HL-60 (cell line): ENCODE data around the gene PRKAG2.

ENCODE experiments used
- DNase-seq, 2 experiments: peaks; one replicate each; pipeline ENCODE4 v3.0.0-alpha.2; 2010 to 2020; ENCODE audit warnings: low read depth in 1 of 2, low spot score in 1 of 2
- H3K27ac ChIP-seq: fragments of 250-450 bp; sonication (Bioruptor Pico); replicated peaks from 2 replicates; pipeline ENCODE4 v1.5.1; 2020; ENCODE audit warnings: mild to moderate bottlenecking, moderate library complexity
- H3K27me3 ChIP-seq: fragments of 250-450 bp; sonication (Bioruptor Pico); 2 replicates; pipeline ENCODE4 v1.5.1; 2021; ENCODE audit warnings: mild to moderate bottlenecking, moderate library complexity; ENCODE audit not compliant: insufficient read depth, poor library complexity, severe bottlenecking
- H3K4me3 ChIP-seq: replicated peaks from 2 replicates; pipeline ENCODE4 v1.5.1; 2011; ENCODE audit warnings: mild to moderate bottlenecking, control low read depth, low read length; ENCODE audit not compliant: insufficient read depth
- GABPA ChIP-seq: IDR thresholded peaks from 2 replicates; pipeline ENCODE4 v1.6.1; 2012; ENCODE audit warnings: low read depth
- POLR2AphosphoS5 ChIP-seq: IDR thresholded peaks from 2 replicates; pipeline ENCODE4 v1.6.1; 2012; ENCODE audit warnings: low read depth
- SPI1 ChIP-seq: IDR thresholded peaks from 2 replicates; pipeline ENCODE4 v1.6.1; 2012; ENCODE audit warnings: low read depth, mild to moderate bottlenecking, borderline replicate concordance
- TF ChIP-seq, protein P1 (sequence below): IDR thresholded peaks from one replicate; pipeline ENCODE4 v1.5.1; 2011; ENCODE audit warnings: low read length, control low read depth, inconsistent platforms; ENCODE audit not compliant: insufficient read depth
- TF ChIP-seq, protein P2 (sequence below): IDR thresholded peaks from 2 replicates; pipeline ENCODE4 v1.6.1; 2012; ENCODE audit warnings: low read depth; ENCODE audit not compliant: insufficient replicate concordance

The PRKAG2 gene

DNA sequence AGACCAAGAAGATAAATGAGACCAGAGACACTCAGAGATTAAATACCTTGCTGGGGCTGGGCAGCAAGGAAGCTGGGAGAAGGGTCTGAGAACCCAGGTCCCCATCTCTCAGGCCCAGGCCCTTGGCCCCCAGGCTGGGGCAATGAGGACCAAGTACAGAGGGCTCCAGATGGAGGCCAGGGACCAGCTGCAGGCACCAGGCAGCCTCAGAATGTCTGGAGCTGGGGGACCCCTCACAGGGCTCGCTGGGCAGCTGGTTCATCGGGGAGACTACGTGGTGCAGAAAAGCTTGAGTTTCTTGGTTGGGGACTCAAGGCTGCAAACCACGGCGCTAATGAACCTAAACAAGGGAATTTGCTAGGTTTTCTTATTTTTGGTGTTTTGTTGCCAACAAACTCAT lies 75.6 kb downstream of the PRKAG2 start:
- Histone ChIP-seq H3K27me3 (no peaks in the 10 kb centered on the region), H3K27ac (no peak overlapping the region), H3K4me3 (no peak overlapping the region)
- no peak for TF ChIP-seq POLR2AphosphoS5
- TF ChIP-seq, protein P1, sequence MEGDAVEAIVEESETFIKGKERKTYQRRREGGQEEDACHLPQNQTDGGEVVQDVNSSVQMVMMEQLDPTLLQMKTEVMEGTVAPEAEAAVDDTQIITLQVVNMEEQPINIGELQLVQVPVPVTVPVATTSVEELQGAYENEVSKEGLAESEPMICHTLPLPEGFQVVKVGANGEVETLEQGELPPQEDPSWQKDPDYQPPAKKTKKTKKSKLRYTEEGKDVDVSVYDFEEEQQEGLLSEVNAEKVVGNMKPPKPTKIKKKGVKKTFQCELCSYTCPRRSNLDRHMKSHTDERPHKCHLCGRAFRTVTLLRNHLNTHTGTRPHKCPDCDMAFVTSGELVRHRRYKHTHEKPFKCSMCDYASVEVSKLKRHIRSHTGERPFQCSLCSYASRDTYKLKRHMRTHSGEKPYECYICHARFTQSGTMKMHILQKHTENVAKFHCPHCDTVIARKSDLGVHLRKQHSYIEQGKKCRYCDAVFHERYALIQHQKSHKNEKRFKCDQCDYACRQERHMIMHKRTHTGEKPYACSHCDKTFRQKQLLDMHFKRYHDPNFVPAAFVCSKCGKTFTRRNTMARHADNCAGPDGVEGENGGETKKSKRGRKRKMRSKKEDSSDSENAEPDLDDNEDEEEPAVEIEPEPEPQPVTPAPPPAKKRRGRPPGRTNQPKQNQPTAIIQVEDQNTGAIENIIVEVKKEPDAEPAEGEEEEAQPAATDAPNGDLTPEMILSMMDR = no peak
- no peak for TF ChIP-seq SPI1
- TF ChIP-seq, protein P2, sequence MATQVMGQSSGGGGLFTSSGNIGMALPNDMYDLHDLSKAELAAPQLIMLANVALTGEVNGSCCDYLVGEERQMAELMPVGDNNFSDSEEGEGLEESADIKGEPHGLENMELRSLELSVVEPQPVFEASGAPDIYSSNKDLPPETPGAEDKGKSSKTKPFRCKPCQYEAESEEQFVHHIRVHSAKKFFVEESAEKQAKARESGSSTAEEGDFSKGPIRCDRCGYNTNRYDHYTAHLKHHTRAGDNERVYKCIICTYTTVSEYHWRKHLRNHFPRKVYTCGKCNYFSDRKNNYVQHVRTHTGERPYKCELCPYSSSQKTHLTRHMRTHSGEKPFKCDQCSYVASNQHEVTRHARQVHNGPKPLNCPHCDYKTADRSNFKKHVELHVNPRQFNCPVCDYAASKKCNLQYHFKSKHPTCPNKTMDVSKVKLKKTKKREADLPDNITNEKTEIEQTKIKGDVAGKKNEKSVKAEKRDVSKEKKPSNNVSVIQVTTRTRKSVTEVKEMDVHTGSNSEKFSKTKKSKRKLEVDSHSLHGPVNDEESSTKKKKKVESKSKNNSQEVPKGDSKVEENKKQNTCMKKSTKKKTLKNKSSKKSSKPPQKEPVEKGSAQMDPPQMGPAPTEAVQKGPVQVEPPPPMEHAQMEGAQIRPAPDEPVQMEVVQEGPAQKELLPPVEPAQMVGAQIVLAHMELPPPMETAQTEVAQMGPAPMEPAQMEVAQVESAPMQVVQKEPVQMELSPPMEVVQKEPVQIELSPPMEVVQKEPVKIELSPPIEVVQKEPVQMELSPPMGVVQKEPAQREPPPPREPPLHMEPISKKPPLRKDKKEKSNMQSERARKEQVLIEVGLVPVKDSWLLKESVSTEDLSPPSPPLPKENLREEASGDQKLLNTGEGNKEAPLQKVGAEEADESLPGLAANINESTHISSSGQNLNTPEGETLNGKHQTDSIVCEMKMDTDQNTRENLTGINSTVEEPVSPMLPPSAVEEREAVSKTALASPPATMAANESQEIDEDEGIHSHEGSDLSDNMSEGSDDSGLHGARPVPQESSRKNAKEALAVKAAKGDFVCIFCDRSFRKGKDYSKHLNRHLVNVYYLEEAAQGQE = no peak
- no peak for TF ChIP-seq GABPA
- DNase-seq = no peak

DNA sequence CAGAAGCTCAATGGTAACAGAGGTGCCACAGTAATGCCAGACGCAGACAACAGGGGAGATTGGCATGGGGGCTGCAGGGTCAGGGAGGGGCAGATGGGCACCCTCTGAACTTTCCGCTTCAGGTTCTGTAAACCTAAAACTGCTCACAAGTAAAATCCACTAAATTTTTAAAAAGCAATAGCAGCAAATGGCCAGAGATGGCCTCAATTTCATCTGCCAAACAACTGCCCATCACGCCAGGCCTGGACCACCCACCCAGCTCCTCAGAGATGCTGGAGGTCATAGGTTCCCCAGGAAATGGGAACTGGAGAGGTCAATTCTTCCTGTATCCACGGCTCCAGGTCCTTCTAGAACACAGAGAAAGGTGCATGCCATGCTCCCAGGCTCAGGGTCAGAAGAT lies 76.1 kb downstream of the PRKAG2 start:
- Histone ChIP-seq H3K27me3 (no peaks in the 10 kb centered on the region), H3K4me3 (no peak overlapping the region), H3K27ac (no peak overlapping the region)
- TF ChIP-seq GABPA (no peak), SPI1 (no peak), POLR2AphosphoS5 (no peak)
- TF ChIP-seq, protein P1 = no peak
- TF ChIP-seq, protein P2 = no peak
- no peak for DNase-seq

DNA sequence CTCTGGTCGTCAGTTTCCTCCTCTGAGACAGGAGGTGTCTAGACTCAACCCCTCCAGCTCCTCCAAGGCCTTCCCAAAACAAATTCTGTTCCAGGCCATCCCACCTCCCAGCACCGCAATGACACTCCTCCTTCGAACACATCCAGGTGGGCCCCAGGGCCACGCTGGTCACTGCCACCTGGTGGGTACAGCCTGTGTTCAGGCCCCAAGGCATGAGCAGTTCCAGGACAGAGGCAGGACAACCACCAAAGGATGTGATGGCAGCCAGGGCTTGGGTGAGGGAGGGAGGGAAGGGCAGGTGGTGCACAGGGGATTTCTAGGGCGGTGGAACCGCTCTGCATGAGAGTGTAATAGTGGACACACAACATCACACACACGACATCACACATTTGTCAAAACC lies 76.5 kb downstream of the PRKAG2 start:
- no peak for DNase-seq
- H3K27me3 ChIP-seq = no peaks in the 10 kb centered on the region
- TF ChIP-seq SPI1 (no peak), GABPA (no peak), POLR2AphosphoS5 (no peak)
- TF ChIP-seq, protein P2 = no peak
- TF ChIP-seq, protein P1 = no peak
- no peak overlapping the region for H3K4me3 ChIP-seq
- H3K27ac ChIP-seq = no peak overlapping the region
